DMS153 treated with DMSO at 0.1 percent for 48 hours (cell line): ENCODE data around the gene SDHAF2.
"Not testable (repeated sequence)": the region's sequence is repeated elsewhere in the genome, so short reads cannot be mapped to it uniquely, and the experiment has no call there.

Experiments
- DNase-seq: peaks from one replicate; lab custom pipeline; 2025; ENCODE audit not compliant: unreplicated experiment; lab: John Stamatoyannopoulos, UW

The SDHAF2 gene

GRCh38 chr11:61475433-61475832 is 45.5 kb downstream of the SDHAF2 start:
- DNase-seq: no peak

GRCh38 chr11:61476371-61476770 is 46.4 kb downstream of the SDHAF2 start:
- no peak for DNase-seq

GRCh38 chr11:61477126-61477525 is 47.2 kb downstream of the SDHAF2 start:
- DNase-seq: no peak

DNA sequence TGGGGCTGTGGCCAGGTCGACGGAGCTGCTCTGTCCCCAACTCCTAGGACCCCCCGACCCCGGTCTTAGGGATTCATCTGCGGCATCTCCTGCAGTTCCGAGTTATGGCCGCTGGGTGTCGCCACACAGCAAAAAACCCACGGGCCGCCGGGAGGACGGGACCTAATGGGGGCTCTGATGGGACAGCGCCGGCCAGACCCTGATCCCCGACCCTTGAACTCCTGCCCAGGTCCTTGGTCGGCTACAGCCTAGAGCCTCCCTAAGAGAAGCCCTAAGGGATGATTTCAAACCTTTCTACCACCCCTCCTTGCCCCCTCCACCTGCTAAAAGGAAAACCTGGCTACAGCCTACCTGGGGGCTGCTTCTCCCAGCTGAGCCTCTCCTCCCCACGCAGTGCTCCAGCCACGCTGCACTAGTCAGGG is 47.8 kb downstream of the SDHAF2 start:
- peak; percentile 18 for DNase-seq

DNA sequence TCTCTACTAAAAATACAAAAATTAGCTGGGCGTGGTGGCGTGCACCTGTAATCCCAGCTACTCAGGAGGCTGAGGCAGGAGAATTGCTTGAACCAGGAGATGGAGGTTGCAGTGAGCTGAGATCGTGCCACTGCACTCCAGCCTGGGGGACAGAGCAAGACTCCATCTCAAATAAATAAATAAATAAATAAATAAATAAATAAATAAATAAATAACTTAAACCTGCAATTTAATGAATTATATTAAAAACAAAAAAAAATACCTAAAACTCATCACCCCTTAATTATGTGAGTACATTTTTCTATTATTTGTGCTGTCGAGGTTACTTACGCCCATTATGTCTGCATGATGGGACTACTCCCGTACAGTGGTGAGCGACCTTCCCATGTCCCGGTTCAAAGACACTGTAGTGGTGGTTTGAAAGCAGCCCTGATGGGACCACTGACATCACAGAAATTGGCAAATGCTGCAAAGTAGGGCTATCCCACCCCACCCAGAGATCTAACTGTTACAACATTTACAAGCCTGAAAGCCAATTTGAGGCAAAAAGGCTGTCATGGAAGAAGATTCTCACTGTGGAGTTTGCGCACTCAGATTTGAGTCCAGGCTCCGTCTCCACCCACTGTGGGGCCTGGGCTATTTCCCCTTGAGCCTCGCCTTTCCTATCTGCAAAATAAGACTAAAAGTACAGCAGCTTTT is 49.6 kb downstream of the SDHAF2 start:
- DNase-seq: not testable (repeated sequence)

- DNase-seq: no peak
These were observed 50.5 kb downstream of the SDHAF2 start for GRCh38 chr11:61480261-61480993.

DNA sequence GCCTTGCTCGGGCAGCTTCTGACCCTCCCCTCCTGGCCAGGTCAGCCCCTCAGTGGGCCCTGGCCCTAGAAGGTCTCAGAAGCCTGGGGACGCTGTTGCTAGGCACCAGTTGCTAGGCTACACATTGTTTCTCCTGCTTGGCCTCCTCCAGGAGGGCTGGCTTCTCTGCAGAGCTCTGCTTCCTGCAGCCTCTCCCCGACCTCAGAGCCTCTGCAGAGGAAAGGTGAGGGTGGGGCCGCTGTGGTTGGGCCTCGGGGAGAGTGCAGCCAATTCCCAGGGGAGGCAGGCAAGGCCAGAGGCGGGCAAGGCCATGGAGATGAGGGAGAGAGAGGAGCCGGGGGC is 51.0 kb downstream of the SDHAF2 start:
- peak; percentile 82 for DNase-seq

DNA sequence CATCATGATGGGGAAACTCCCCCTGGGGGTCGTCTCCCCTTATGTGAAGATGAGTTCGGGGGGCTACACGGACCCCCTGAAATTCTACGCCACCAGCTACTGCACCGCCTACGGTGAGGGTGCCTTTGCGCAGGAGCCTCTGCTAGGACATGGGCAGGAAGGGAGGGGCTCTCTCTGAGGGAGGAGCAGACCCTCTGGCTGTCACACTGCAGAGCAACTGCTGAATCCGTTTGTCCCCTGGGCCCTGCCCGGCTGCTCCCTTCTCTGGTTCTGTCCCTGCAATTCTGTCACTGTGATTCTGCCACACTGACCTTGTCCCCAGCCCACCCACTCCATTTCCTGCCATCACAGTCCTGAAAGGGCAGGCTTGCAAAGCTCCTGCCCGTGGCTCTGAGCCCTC is 51.9 kb downstream of the SDHAF2 start:
- DNase-seq: no peak

DNA sequence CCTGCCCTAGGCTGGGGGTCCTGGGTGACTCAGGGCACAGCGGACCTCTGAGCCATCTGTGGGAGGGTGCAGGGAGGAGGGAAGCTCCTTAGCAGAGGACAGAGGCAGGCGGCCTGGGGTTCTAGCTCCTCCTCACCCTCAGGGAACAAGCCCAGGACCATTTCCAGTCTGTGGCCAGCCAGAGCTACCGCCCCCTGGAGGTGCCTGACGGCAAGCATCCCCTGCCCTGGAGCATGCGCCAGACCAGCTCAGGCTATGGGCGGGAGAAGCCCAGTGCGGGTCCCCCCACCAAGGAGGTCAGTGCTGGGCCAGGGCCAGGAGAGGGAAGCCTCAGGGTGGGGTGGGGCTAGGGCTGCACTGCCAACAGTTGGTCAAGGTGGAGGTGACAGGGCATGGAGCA is 52.6 kb downstream of the SDHAF2 start:
- no peak for DNase-seq

GRCh38 chr11:61484541-61484940 is 54.6 kb downstream of the SDHAF2 start:
- DNase-seq: no peak

DNA sequence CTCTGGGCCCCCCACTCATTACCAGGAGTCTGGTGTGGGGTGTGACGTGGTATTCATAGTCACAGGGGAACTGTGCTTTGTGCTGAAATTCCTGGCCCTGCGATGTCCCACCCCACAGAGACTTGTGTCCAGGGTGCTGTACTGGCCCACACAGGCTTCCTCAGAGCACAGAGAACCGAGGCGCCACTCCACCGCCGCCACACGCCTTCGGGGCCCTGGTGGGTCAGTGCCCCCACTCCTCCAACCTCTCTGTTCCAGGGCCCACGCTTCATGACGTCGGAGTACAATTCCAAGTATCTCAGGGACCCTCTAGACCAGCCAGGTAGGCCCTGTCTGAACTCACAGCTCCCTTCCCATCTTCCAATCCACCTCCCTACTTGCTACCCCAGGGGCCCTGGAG is 55.2 kb downstream of the SDHAF2 start:
- DNase-seq: no peak

DNA sequence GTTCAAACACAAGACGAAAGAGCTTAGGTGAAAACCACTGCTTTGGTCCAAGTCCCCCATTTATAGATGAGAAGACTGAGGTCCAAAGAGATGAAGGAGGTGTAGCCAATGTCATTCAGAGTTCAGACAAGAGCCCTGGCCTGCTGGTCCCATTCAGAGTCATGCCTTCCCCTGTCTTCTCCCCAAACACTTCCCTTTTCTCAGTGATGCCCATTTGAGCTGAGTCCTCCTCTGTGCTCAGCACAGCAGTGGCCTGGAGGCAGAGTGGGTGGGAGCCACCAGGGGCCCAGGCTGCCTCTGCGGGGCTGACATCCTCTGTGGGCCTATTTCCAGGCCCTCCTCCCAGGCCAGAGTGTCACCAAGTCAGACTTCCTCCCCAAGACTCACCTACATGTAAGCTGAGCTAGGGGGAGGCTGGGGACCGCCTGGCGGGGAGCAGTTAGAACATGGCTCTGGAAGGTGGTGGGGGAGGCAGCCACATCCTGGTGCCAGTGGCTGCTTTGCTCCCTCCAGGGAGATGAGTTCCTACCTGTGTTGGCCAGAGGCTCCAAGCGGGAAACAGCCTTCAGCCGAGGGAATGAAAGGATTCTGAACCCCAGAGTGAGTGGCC is 56.2 kb downstream of the SDHAF2 start:
- no peak for DNase-seq

DNA sequence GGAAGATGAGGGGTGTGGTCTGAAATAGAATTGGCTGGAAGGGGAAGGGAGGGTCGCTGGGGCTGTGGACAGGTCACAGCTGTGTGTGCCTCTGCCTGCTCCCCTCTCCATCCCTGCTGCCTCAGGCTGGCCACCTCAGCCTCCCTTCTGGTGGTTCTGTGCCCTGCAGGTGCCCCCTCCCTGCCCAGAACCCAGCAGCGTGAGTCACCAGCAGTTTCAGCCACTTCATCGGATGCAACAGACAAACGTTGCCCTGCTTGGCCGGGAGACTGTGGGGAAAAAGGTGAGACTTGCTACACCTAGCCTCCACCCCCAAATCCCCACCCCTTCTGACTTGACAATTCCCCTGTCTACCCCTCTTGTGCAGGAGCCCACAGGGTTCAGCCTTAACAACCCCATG is 56.9 kb downstream of the SDHAF2 start:
- DNase-seq: no peak

GRCh38 chr11:61487342-61488025 is 57.6 kb downstream of the SDHAF2 start:
- no peak for DNase-seq

GRCh38 chr11:61488651-61489291 is 58.8 kb downstream of the SDHAF2 start:
- peak; percentile 72 for DNase-seq

- no peak for DNase-seq
These were observed 60.2 kb downstream of the SDHAF2 start for GRCh38 chr11:61489833-61490721.

DNA sequence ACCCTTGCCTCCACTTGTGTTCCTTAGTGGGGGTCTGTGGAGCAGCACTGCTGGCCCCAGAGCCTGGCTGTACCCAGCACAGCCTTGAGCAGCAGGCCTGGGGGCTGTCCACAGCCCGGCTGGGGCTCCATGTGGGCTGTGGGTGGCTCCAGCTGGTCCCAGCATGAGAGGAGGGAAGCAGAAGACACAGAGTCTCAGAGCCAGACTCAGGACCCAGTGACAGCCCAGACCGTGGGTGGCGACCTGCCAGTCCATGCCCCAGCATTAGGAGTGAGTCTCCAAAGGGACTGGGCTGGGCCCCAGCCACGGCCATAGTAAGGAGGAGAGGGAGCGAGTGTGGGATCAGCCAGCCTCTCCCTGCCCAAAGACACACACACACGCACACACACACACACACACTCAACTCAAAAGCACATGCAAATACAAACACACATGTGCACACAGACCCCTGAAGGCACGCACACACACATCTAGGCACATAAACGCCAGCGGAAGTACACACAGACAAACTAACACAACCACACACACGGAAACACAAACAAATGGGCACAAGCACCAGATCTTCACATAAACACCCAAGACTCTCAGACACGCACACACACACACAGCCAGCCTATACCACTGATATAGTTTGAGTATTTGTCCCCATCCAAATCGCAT is 61.9 kb downstream of the SDHAF2 start:
- no peak for DNase-seq

- DNase-seq: no peak
These were observed 64.5 kb downstream of the SDHAF2 start for GRCh38 chr11:61494381-61494961.

DNA sequence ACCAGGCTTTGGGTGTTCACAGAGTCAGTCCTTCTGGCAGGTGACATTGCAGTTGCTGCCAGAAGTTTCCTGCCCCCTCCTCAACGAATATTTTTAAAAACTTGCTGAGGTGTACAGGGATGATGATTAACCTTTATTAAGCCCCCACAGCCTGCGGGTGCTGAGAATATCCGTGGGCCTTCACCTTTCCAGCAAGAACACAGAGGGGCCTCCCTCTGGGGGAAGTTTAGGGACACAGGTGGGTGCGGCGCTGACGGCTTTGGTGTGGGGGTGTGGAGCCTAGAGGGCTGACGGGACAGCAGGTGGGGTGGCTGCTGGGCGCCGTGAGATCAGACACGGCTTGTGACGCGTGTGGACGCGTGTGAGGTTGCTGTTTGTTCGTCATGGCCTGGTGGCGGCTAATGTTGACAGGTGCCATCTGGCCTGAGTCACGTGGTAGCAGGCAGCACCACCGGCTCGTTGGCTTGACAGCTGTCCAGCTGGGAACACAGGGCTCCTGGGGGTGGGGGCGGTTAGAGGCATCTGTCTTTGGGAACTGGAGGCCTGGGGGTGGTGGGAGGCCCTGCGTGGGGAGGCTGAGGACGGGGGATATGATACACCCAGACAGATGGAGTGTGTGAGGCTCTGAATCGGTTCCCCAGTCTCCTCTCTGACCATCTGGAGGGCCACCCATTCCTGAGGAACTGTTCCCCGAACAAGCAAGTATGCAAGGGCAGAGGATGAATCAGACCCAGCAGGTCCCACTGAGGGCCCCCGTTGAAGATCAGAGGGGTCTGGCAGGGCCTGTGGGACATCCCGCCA is 66.1 kb downstream of the SDHAF2 start:
- no peak for DNase-seq
